ENCODE measurements around the gene ARHGEF1.

The ARHGEF1 gene

DNA sequence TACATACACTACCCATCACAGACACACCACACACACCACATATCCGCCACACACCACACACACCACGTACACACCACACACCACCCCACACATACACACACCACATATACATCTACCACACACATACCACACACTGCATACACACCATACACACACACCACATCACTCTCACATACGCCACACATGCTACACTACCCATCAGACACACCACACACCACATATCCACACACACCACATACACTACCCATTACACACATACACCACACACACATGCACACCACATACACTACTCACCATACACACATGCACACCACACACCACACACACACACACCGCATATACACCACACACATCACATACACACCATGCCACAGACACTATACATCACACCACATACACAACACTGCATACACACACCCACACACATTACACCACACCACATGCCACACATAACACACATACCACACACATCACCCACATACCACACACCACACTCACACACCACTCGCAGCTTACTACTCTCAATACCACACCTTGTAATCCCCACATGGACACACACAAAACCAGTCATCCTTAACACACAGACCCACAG is 35.8 kb downstream of the ARHGEF1 start:
- DNase-seq = no peak

DNA sequence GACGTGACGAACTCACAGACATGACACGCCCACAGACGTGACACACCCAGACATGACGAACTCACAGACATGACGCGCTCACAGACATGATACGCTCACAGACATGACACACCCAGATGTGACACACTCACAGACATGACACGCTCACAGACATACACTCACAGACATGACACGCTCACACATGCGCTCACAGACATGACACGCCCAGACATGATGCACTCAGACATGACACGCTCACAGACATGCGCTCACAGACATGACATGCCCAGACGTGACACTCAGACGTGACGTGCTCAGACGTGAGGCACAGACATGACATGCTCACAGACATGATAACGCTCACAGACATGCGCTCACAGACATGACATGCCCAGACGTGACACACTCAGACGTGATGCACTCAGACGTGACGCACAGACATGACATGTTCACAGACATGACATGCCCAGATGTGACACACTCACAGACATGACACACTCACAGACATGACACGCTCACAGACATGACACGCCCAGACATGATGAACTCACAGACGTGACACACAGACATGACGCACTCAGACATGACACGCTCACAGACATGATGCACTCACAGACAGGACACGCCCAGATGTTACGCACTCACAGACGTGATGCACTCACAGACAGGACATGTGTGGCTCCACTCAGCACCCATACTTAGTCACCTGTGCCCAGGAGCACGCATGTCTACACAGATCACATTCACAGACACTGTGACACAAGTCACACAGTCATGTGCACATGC is 37.1 kb downstream of the ARHGEF1 start:
- no peak for DNase-seq

DNA sequence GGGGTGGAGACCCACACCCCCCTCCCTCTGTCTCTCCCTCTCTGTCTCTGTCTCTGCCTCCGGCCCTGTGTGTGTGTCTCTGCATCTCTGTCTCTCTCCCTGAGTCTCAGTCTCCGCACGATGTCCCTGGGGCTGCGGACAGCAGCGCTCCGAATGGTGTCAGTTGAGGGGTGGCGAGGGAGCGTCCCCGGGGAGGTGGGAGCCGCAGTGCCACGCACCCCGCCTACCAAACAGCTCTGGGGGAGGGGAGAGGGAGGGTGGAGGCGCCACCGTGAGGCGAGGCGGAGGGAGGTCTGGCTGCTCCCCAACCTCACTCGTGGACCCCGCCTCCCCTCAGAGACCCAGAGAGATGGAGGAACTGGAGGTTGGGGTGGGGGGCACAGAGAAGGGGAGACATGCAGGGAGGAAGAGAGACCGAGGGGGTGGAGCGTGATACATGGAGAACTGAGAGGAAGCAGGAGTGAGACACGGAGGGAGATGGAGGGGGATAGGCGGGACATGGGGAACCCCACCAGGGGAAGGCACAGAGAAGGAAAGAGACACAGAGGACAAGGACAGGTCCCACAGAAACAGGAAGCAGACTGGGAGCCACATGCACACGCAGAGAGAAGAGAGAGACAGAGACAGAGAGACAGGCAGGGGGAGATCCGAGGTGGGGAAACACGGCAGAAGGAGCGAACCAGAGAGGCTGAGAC is 38.0 kb downstream of the ARHGEF1 start:
- no peak for DNase-seq

DNA sequence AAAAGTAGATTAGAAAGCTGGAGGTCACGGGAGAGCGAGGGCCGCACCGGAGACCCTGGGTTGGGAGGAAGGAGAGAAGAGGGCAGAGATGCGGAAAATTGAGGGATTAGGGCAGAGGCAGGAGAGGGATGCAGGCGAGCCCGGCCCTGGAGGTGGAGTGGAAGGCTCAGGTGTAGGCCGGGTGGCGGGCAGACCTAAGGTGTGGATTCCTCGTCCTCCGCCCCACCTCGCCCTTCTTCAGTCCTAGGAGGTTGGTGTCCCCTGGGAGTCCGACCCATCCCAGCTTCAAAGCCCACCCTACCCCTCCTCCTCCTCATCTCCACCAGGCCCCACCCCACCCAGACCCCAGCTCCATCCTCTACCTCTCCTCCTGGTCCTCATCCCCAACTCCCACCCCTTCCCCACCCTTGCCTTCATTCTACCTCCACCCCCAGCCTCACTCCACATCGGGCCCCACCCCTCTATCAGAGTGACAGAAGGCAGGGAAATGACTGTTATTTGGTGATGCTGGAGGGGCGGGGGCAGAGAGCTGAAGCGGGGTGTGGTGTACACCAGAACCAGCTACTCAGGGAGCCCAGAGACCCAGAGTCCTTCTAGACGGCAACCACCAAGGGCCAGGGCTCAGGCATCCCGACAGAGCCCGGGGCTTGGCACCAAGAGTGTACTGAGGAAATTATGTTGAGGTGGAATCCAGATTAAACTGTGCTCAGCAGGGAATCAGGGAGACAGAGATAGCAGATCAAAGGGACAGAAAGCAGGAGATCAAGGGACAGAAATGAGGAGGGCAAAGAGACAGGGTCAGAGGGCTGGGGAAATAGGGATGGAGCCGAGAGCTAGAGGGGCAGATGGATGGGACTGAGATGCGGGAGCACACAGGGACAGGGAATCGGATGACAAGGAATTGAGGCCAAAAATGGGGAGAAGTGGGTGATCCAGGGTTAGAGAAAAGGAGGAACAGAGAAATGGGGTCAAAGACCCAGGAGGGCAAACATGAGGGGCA is 38.9 kb downstream of the ARHGEF1 start:
- DNase-seq = no peak

DNA sequence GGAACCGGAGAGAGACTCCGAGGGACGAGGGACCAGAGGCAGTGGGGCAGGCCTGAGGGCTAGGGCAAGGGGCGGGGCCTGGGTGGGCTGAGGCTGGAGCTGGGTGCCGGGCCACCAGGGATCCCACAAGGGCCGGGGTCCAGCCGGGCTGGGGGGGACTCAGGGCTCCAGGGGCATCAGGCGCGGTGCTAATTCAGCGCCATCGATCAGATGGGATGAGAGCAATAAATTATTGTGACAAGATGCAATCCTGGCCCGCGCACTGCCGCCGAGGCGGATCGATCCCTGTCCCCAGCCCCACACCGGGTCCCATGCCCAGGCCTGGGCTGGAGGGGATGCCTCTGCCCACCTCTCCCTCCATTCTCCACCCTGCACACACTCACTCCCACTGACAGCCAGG is 39.6 kb downstream of the ARHGEF1 start:
- no peak for DNase-seq

DNA sequence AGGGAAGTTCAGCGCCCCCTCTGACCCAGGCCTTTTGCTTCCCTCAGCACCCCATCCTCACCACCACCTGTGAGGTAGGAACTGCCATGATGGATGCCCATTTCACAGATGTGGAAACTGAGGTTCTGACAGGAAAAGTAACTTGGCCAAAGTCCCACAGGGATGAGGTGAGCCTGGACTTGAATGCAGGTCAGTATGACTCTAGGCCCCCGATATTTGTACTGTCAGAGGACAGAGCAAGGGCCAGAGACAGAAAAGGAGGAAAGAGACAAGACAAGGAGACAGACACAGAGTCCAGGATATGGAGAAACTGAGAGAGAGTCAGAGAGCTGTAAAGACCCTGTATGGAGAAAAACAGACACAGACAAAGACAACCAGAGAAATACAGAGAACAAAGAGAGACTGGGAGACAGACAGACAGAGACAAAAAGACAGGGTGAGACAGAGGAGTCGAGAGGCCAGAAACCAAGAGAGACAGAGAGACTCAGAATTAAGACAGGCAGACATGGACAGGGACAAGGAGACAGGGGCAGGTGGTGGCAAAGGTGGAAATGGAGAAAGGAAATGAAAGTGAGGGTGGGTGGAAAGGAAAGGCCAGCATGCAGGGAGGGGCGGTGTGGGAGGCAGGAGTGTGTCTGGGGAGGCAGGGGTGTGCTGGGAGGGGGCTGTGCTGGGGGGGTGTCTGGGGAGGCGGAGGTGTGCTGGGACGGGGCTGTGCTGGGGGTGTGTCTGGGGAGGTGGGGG is 40.2 kb downstream of the ARHGEF1 start:
- no peak for DNase-seq

DNA sequence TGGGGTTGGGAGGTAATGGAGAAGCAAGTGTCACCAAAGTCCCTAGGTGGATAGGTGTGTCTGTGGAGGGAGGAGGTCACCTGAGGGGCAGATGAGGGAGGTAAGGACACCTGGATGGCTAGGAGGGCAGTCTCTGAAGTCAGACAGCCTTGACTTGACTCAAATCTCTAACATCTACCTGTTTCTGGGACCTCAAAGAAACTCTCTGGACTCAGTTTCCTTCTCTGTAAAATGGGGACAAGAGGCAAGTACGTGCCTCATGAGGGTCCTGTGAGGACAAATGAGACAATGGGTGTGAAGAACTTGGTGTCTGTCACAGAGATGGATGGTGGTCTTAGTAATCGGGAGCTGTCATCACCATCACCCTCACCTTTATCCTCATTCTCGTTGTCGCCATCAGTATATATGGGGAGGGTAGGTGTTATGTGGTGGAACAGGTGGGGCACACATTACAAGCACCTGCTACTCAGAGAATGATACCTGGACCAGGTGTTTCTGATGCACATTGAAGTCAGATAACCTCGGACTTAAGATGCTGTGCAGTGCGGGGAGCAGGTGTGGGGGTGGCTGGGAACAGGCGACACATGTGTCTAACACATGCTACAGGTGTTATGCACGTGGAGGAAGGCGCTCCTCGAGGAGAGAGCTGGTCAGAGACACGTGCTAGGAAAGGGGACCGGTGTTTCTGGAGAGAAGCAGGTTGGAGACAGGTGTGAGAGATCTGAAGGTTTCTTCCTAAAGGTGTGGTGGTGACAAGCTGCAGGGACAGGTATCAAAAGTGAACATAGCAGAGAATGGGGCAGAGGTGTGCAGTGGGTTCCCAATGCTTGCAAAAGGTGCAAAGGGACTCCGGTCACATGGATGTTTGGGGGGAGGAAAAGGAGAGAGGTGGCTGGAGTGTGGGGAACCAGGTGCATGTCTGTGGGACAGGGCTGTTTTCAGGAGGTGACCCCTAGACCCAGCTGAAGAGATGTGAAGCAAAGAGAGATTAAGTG is 41.5 kb downstream of the ARHGEF1 start:
- DNase-seq = no peak

DNA sequence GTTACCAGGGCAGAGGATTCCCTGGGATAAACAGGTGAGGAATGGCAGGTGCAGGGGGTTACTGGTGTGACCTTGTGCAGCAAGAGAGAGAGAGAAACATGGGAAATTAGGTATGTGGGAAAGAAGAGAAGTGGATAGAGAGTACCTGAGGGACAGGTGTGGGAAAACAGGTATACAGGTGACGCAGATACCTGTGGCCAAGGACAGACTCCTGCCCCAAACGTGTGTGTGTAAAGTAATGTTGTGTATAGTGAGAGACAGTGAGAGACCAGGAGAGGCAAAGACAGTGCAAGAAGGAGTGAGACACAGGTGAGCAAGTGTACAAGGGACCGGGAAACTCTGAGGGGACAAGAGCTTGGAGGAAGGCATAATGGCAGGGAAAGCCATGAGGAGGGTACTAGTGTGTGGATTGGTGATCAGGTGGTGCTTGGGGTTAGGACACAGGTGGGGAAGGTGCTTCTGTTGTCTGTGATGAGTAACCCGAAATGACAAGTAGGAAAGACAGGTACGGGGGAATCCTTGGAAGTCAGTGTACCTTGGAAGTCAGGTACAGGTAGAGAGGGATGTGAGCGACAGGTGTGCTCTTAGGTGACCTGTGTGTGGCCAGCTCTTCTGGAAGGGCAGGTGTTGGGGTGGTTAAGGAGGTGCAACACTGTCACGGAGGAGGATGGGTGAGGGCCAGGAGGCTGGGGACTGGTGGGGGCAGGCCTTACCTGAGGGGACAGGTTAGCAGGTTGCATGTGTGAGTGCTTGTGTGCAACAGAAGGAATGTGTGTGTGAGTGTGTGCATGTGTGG is 42.4 kb downstream of the ARHGEF1 start:
- no peak for DNase-seq

DNA sequence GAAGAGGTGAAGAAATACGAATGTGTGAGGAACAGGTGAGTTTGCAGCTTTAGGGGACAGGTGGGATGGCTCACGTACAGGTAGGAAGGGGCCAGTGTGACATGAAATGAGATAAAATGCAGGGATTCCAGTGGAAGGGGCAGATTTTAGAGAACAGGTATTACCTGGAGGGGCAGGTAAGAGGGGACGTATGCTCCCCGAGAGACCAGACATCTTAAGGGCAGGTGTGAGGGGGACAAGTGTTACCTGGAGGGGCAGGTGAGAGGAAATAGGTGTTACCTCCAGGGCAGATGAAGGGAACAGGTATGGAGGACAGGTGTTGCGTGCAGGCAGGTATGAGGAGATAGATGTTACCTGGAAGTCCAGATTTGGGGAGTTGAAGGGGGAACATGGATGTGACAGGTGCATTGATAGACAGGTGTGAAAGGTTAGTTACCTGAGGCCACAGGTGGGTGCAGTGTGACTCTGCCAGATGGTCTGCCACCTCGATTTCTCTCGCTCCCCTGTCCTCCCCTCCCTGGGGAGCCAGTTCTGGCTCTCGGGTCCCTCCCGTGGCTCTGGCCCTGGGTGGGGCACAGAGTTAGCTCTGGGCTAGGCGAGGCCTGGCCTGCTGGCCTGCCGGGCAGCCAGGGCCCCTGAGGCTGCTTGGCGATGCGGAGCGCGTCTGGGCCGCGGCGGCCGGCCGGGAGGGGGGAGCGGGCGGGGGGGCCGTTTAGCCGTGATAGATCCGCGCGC is 43.2 kb downstream of the ARHGEF1 start:
- DNase-seq = no peak

DNA sequence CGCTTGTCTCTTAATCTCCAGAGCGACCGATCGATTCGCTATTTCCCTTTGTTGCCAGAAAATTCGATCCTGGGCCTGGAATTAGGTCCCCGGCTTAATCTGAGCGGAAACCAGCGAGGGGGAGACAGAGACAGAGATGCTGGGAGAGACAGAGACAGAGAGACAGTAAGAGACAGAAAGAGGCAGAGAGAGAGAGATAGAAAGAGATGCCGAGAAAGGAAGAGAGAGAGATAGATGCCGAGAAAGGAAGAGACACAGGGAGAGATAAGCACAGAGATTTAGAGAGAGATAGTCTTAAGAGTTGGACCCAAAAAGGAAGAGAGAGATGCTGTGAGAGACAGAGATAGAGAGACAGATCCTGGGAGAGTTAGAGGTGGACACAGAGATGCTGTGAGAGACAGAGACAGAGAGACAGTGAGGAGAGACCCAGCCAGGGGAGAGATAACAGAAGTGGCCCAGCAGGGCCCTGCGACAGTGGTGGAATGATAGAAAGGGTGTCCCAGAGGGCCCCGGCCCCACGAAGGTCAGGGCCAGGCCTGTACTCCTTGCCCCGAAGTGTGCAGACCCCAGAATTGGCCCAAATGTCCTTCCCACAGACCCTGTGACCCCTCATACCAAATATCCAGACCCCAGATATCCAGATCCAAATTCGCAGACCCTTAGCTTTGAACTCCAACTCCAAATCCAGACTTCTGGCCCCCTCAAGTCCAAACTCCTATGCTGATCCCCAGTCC is 43.9 kb downstream of the ARHGEF1 start:
- no peak for DNase-seq

DNA sequence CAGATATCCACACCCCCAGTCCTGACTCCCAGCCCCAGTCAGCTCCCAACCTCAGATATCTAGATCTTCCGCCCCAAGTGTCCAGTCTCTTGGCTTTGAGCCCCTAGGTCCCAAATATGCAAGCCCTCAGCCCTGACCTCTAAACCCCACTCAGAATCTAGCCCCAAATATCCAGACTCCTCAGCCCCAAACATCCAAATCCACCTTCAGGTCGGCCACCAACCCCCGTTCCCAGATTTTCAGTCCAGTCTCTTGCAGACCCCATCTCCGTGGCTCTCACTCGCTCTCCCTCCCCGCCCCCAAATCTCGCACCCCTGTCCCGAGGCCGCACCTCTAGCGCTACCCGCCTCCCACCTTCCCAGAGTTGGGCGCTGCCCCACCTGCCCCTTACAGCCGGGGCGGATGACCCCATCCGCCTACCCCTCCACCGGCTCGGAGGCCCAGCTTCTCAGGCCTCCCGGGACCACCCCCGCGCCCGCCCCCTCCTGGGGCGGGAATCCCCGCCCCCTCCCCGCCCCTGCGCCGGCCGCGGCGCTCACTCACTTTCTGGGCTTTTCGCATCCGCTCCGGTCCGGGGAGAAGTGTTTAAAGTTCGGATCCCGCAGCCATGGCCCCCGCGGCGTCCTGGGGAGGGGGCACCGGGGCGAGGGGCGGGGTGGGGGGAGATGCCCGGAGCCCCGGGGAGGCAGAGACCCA is 44.7 kb downstream of the ARHGEF1 start:
- no peak for DNase-seq

DNA sequence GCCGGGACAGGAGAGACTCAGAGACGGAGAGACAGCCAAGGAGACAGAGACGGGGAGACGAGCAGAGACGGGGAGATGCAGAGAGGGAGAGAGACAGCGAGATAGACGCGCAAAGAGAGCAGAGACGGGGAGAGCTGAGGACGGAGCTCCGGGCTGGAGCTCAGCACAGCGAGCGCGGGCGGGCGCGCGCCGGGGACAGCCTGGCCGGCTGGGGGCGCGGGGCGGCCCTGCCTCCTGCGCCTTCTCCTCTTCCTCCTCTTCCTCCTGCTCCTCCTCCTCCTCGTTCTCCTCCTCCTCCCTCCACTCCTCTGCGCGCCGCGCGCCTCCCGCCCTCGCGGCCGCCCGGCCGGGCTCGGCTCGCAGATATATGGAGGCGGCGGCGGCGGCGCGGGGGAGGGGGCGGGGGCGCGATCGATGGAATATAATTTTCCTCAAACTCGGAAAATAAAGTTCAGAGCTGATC is 45.3 kb downstream of the ARHGEF1 start, which contains the start of gene ERFL:
Gene ERFL, minus strand, starts transcription at position 229 of the 463 bp plus-strand sequence. CDS start 15,530 bp downstream, outside the sequence.
- DNase-seq = peak; percentile 61

DNA sequence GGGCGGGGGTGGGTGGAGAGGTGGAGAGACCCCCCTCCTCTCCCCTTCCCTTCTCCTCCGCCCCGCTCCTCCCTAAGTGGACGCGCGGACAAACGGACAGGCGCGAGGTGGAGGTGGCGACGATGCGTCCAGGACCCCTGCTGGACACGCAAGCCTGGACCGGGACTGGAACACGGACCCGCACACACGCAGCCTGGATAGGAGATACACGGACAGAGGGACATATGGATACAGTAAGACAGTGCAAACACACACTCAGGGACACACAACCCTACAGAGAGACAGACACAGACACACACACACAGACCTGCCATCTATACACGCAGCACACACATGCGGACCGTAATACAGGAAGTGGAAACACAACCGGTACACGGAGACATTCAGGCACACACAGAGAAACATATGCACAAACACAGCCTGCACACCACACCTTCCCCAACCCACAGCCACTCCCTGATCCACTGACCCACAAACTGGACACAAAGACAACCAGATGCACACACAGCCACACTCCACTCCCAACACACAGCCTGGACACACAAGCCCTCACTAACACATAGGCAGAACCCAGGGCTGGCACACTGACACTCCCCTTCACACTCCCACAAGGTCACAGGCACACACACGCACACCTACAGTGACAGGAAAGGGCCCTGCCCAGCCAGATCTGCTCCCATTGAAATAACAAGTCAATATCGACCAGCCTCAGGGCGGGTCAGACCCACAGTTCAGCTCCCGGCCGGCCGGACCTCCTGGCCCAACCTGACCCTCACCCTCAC is 46.0 kb downstream of the ARHGEF1 start:
- DNase-seq = no peak

DNA sequence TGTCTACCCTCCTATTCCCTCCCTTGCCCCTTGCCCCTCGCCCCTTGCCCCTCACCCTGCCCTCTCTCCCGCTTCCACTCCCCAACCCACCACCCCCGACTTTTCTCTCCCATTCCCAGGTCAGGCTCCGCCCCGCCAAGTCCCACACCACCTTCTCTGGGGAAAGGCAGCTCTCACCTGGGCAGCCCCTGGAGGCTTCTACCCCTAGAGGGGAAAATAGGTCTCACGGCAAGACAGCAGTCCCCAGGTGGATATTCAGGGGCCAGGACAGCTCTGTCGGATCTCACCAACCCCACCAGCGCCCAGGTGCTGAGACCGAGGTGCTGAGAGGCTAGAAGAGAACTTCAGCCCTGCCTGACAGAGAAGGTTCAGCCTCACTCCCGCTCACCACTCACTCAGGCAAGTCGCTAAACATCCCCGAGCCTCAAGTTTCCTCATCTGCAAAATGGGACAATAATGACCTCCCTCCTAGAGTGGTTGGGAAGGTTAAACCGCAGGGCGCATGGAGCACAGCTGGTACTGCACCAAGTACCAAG is 46.6 kb downstream of the ARHGEF1 start:
- DNase-seq = no peak

DNA sequence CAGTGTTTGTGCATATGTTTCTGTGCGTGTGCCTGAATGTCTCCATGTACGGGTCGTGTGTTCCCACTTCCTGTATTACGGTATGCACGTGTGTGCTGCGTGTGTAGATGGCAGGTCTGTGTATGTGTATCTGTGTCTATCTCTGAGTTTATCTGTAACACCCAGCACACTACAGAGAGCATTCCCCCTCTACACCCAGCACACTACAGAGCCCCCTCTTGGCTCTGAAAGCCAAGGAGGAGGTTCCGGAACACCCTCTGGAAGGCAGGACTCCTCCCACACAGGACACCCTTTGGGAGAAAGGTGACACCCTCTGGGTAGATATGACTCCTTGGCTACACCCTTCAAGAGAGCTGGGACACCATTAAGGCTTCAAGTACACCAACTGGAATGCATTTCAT is 47.3 kb downstream of the ARHGEF1 start:
- DNase-seq = no peak

Data from right kidney (tissue), 1 donor.